ENCODE results near the gene SYNDIG1. TPM values are rescaled to one million over a fixed set of nuclear protein-coding genes. Genes with fewer than 3 reads are reported as not detected.

The SYNDIG1 gene
- total RNA-seq, 1 experiment from 2014 or later, result not detected

GRCh38 chr20:24572862-24573261 is 103.4 kb downstream of the SYNDIG1 start:
- Histone ChIP-seq H3K4me2 (ENCODE audit: low read length) (no peak overlapping the region), H3K4me3 (ENCODE audit: low read length) (no peak overlapping the region), H3F3A (ENCODE audit: low read length, unreplicated experiment) (no peaks in the 10 kb centered on the region), H3K79me2 (ENCODE audit: low read length) (no peaks in the 10 kb centered on the region), H3K36me3 (ENCODE audit: low read depth, low read length) (no peaks in the 10 kb centered on the region), H3K9me2 (replicated peaks; ENCODE audit: low read length) (no peaks in the 10 kb centered on the region), H3K9me3 (ENCODE audit: low read length) (no peaks in the 10 kb centered on the region), H3K27ac (ENCODE audit: low read length) (no peak overlapping the region), H4K20me1 (ENCODE audit: low read length) (no peaks in the 10 kb centered on the region), H3K9ac (ENCODE audit: low read length) (no peak overlapping the region), H3K4me1 (ENCODE audit: insufficient read depth, low read length) (no peaks in the 10 kb centered on the region), H3K27me3 (ENCODE audit: low read length) (peaks cover 87% of the 10 kb centered on the region), H2AFZ (ENCODE audit: low read length) (no peak overlapping the region)
- ChIA-PET CTCF (no interaction called here), POLR2A (ENCODE audit: unreplicated experiment) (no interaction called here)
- intact Hi-C loops (cut with micrococcal nuclease), result no loop called here
- no TSS peak for BruUV-seq (replicated peaks)
- TF ChIP-seq EZH2 (IDR thresholded peaks at IDR 0.05; ENCODE audit: low read length, unreplicated experiment), result no peak
- no peak for TF ChIP-seq EZH2phosphoT487 (IDR thresholded peaks at IDR 0.05; ENCODE audit: borderline replicate concordance, low read length)
- TF ChIP-seq CTCF (conservative IDR thresholded peaks at IDR 0.05; ENCODE audit: low read depth, low read length), result no peak
- no peak for ATAC-seq
- DNase-seq, result no peak

- Histone ChIP-seq H3K4me2 (ENCODE audit: low read length) (no peak overlapping the region), H3K27ac (ENCODE audit: low read length) (no peak overlapping the region), H4K20me1 (ENCODE audit: low read length) (no peaks in the 10 kb centered on the region), H3K36me3 (ENCODE audit: low read depth, low read length) (no peaks in the 10 kb centered on the region), H3K9ac (ENCODE audit: low read length) (no peak overlapping the region), H3K9me2 (replicated peaks; ENCODE audit: low read length) (no peaks in the 10 kb centered on the region), H3K4me3 (ENCODE audit: low read length) (no peak overlapping the region), H3F3A (ENCODE audit: low read length, unreplicated experiment) (no peaks in the 10 kb centered on the region), H2AFZ (ENCODE audit: low read length) (no peak overlapping the region), H3K27me3 (ENCODE audit: low read length) (peaks cover 85% of the 10 kb centered on the region), H3K4me1 (ENCODE audit: insufficient read depth, low read length) (no peaks in the 10 kb centered on the region), H3K9me3 (ENCODE audit: low read length) (no peaks in the 10 kb centered on the region), H3K79me2 (ENCODE audit: low read length) (no peaks in the 10 kb centered on the region)
- CTCF ChIA-PET, result no interaction called here
- TF ChIP-seq EZH2phosphoT487 (IDR thresholded peaks at IDR 0.05; ENCODE audit: borderline replicate concordance, low read length) (no peak), CTCF (conservative IDR thresholded peaks at IDR 0.05; ENCODE audit: low read depth, low read length) (no peak), EZH2 (IDR thresholded peaks at IDR 0.05; ENCODE audit: low read length, unreplicated experiment) (no peak)
- DNase-seq, result no peak
- no peak for ATAC-seq
- intact Hi-C loops (cut with micrococcal nuclease), result no loop called here
- POLR2A ChIA-PET (ENCODE audit: unreplicated experiment), result no interaction called here
- BruUV-seq (replicated peaks), result no TSS peak
These were observed 104.1 kb downstream of the SYNDIG1 start for GRCh38 chr20:24573557-24573956.

- intact Hi-C loops (cut with micrococcal nuclease), result no loop called here
- H3F3A ChIP-seq (ENCODE audit: low read length, unreplicated experiment), result no peaks in the 10 kb centered on the region
- no peak overlapping the region for H3K9ac ChIP-seq (ENCODE audit: low read length)
- ChIA-PET POLR2A (ENCODE audit: unreplicated experiment) (no interaction called here), CTCF (no interaction called here)
- BruUV-seq (replicated peaks), result no TSS peak
- no peak overlapping the region for H3K4me3 ChIP-seq (ENCODE audit: low read length)
- no peak for ATAC-seq
- no peaks in the 10 kb centered on the region for H3K9me2 ChIP-seq (replicated peaks; ENCODE audit: low read length)
- no peaks in the 10 kb centered on the region for H3K4me1 ChIP-seq (ENCODE audit: insufficient read depth, low read length)
- H3K27ac ChIP-seq (ENCODE audit: low read length), result no peak overlapping the region
- H2AFZ ChIP-seq (ENCODE audit: low read length), result no peak overlapping the region
- no peaks in the 10 kb centered on the region for H4K20me1 ChIP-seq (ENCODE audit: low read length)
- H3K4me2 ChIP-seq (ENCODE audit: low read length), result no peak overlapping the region
- TF ChIP-seq CTCF (conservative IDR thresholded peaks at IDR 0.05; ENCODE audit: low read depth, low read length), result no peak
- no peak for TF ChIP-seq EZH2 (IDR thresholded peaks at IDR 0.05; ENCODE audit: low read length, unreplicated experiment)
- no peak for TF ChIP-seq EZH2phosphoT487 (IDR thresholded peaks at IDR 0.05; ENCODE audit: borderline replicate concordance, low read length)
- no peaks in the 10 kb centered on the region for H3K36me3 ChIP-seq (ENCODE audit: low read depth, low read length)
- peaks cover 85% of the 10 kb centered on the region for H3K27me3 ChIP-seq (ENCODE audit: low read length)
- DNase-seq, result no peak
- no peaks in the 10 kb centered on the region for H3K9me3 ChIP-seq (ENCODE audit: low read length)
- no peaks in the 10 kb centered on the region for H3K79me2 ChIP-seq (ENCODE audit: low read length)
These were observed 104.9 kb downstream of the SYNDIG1 start for GRCh38 chr20:24574307-24574706.

All from PC-3 (cell line).